GM12878 (cell line): Measurements from ENCODE around the gene GOLGA2. TPM values are rescaled to one million over a fixed set of nuclear protein-coding genes. Genes with fewer than 3 reads are reported as not detected.

ENCODE experiments used
- ATAC-seq: fragments of 200-7000 bp; cut with Tn5 transposase; 3 replicates; pipeline ENCODE4 v1.9.1; 2020; ENCODE audit warnings: mild to moderate bottlenecking, moderate library complexity
- BruUV-seq: library from RNA; stranded (reverse); fragments of 400-500 nt; replicated peaks from 2 replicates; lab custom pipeline; 2021; lab: Mats Ljungman, UMichigan
- CTCF ChIA-PET: fragments of 300-600 bp; sonication (Branson Sonifier 250); formaldehyde crosslinking; extraction: SDS; loops from one replicate; lab custom pipeline; 2021; ENCODE audit warnings: inconsistent platforms; lab: Yijun Ruan, JAX
- POLR2A ChIA-PET: fragments of 350-600 bp; formaldehyde crosslinking; extraction: SDS; loops from one replicate; lab custom pipeline; 2021; ENCODE audit warnings: inconsistent platforms; lab: Charles Lee
- RAD21 ChIA-PET: fragments of 300-600 bp; sonication (Branson Sonifier 250); formaldehyde crosslinking; loops from one replicate; lab custom pipeline; 2023; ENCODE audit warnings: antibody characterized with exemption; ENCODE audit not compliant: unreplicated experiment; lab: Charles Lee
- SMC1A ChIA-PET: fragments of 300-600 bp; sonication (Branson Sonifier 250); formaldehyde crosslinking; loops from one replicate; lab custom pipeline; 2023; ENCODE audit not compliant: unreplicated experiment, uncharacterized antibody; lab: Charles Lee
- DNase-seq: peaks from one replicate; pipeline ENCODE4 v3.0.0-alpha.2; 2011; ENCODE audit warnings: low read depth, low spot score
- FAIRE-seq: peaks from 3 replicates; lab custom pipeline; 2011; peaks lifted over from hg19 to GRCh38; lab: Jason Lieb, UNC
- H2AFZ ChIP-seq: 2 replicates; pipeline ENCODE4 v1.6.0; 2011; ENCODE audit warnings: low read depth, low read length, control low read depth; ENCODE audit not compliant: control insufficient read depth
- H3K27ac ChIP-seq: 2 replicates; pipeline ENCODE4 v1.5.1; 2011; ENCODE audit warnings: control low read depth; ENCODE audit not compliant: control insufficient read depth, insufficient read depth
- H3K27me3 ChIP-seq, 2 experiments: replicated peaks in 1 of 2; 2 replicates each; pipeline versions ENCODE4 v1.6.0 to v1.6.1; 2011; ENCODE audit warnings: low read length in 1 of 2; ENCODE audit not compliant: control insufficient read depth in 2 of 2, insufficient read depth in 2 of 2
- H3K36me3 ChIP-seq, 2 experiments: 2 replicates each; pipeline ENCODE4 v1.5.1; 2011; ENCODE audit warnings: low read length in 1 of 2; ENCODE audit not compliant: control insufficient read depth in 2 of 2, insufficient read depth in 2 of 2
- H3K4me1 ChIP-seq: 2 replicates; pipeline ENCODE4 v1.6.1; 2011; ENCODE audit warnings: mild to moderate bottlenecking, low read length, moderate library complexity, mixed read lengths; ENCODE audit not compliant: control insufficient read depth, insufficient read depth
- H3K4me2 ChIP-seq: 2 replicates; pipeline ENCODE4 v1.6.0; 2011; ENCODE audit warnings: control low read depth; ENCODE audit not compliant: control insufficient read depth, insufficient read depth
- H3K4me3 ChIP-seq: fragments of 200-600 bp; sonication (generic); 2 replicates; pipeline ENCODE4 v1.5.1; 2016
- H3K79me2 ChIP-seq: 2 replicates; pipeline ENCODE4 v1.6.0; 2011; ENCODE audit warnings: low read length; ENCODE audit not compliant: control insufficient read depth, insufficient read depth
- H3K9ac ChIP-seq: 2 replicates; pipeline ENCODE4 v1.8.0; 2011; ENCODE audit warnings: low read length, control low read depth, mixed read lengths; ENCODE audit not compliant: control insufficient read depth, insufficient read depth
- H3K9me3 ChIP-seq: replicated peaks from 3 replicates; pipeline ENCODE4 v1.5.1; 2011; ENCODE audit warnings: mild to moderate bottlenecking, low read length; ENCODE audit not compliant: control insufficient read depth, insufficient read depth
- H4K20me1 ChIP-seq: 2 replicates; pipeline ENCODE4 v1.6.0; 2011; ENCODE audit not compliant: control insufficient read depth, insufficient read depth
- BRCA1 ChIP-seq: IDR thresholded peaks from 2 replicates; pipeline ENCODE4 v1.6.1; 2011; ENCODE audit warnings: low read depth, low read length, improper control_type of control experiment
- CHD2 ChIP-seq: IDR thresholded peaks from 2 replicates; pipeline ENCODE4 v1.6.1; 2011; ENCODE audit warnings: low read depth, low read length, improper control_type of control experiment, borderline replicate concordance
- CREB1 ChIP-seq: IDR thresholded peaks from 2 replicates; pipeline ENCODE4 v1.6.1; 2012; ENCODE audit warnings: low read depth, mild to moderate bottlenecking, inconsistent platforms
- FOS ChIP-seq: IDR thresholded peaks from 3 replicates; pipeline ENCODE4 v1.6.1; 2011; ENCODE audit warnings: borderline replicate concordance; ENCODE audit not compliant: insufficient read length; ENCODE audit errors: extremely low read depth
- FOXM1 ChIP-seq: IDR thresholded peaks from 2 replicates; pipeline ENCODE4 v1.6.1; 2012; ENCODE audit warnings: low read depth, mild to moderate bottlenecking, inconsistent platforms, low read length, moderate library complexity
- GABPA ChIP-seq: IDR thresholded peaks from 2 replicates; pipeline ENCODE4 v1.6.1; 2014; ENCODE audit warnings: antibody characterized with exemption, low read depth, mild to moderate bottlenecking, inconsistent platforms
- HDAC6 ChIP-seq: fragments of 200-600 bp; sonication (generic); IDR thresholded peaks from one replicate; pipeline ENCODE4 v1.8.0; 2017; ENCODE audit warnings: antibody characterized with exemption; ENCODE audit not compliant: unreplicated experiment
- HSF1 ChIP-seq: fragments of 150-350 bp; IDR thresholded peaks from 2 replicates; pipeline ENCODE4 v1.6.1; 2014; ENCODE audit warnings: mild to moderate bottlenecking, low read depth, low read length
- POLR2AphosphoS2 ChIP-seq: IDR thresholded peaks from 2 replicates; pipeline ENCODE4 v1.6.1; 2011; ENCODE audit warnings: low read depth, mild to moderate bottlenecking, low read length, improper control_type of control experiment, moderate library complexity
- POLR2AphosphoS5 ChIP-seq: IDR thresholded peaks from 2 replicates; pipeline ENCODE4 v1.6.1; 2011; ENCODE audit warnings: mild to moderate bottlenecking, low read length, inconsistent platforms
- SIN3A ChIP-seq: IDR thresholded peaks from 2 replicates; pipeline ENCODE4 v1.6.1; 2012; ENCODE audit warnings: low read depth, low read length, improper control_type of control experiment
- SKIL ChIP-seq: fragments of 450-650 bp; IDR thresholded peaks from 2 replicates; pipeline ENCODE4 v1.6.1; 2017; ENCODE audit warnings: mild to moderate bottlenecking, low read depth, inconsistent platforms; ENCODE audit not compliant: poor library complexity, severe bottlenecking
- SMARCA5 ChIP-seq: fragments of 450-650 bp; IDR thresholded peaks from 2 replicates; pipeline ENCODE4 v1.6.1; 2017; ENCODE audit warnings: mild to moderate bottlenecking
- SUZ12 ChIP-seq: fragments of 200-600 bp; sonication (generic); IDR thresholded peaks from one replicate; pipeline ENCODE4 v1.6.1; 2018; ENCODE audit warnings: antibody characterized with exemption, mild to moderate bottlenecking; ENCODE audit not compliant: unreplicated experiment
- TARDBP ChIP-seq: IDR thresholded peaks from 2 replicates; pipeline ENCODE4 v1.6.1; 2016; ENCODE audit warnings: borderline replicate concordance
- YBX1 ChIP-seq: fragments of 450-650 bp; IDR thresholded peaks from 2 replicates; pipeline ENCODE4 v1.6.1; 2016; ENCODE audit warnings: antibody characterized with exemption
- ZZZ3 ChIP-seq: IDR thresholded peaks from 2 replicates; pipeline ENCODE4 v1.6.1; 2011; ENCODE audit warnings: low read depth; ENCODE audit not compliant: control insufficient read depth, insufficient read length
- WGBS: methylation state at CpG from one replicate; pipeline ENCODE4 v1.1.6; 2016; ENCODE audit warnings: low lambda C conversion rate; ENCODE audit not compliant: insufficient replicate concordance, insufficient coverage; ENCODE audit errors: missing lambda C conversion rate; 5-methylcytosine and 5-hydroxymethylcytosine counted together
- in situ Hi-C: fragments of 300-500 bp; cut with MboI; formaldehyde crosslinking; loops from 9 replicates; pipeline ENCODE4 v1.14.3; 2018; ENCODE audit warnings: mixed read lengths
- intact Hi-C: fragments of 100-400 bp; cut with micrococcal nuclease; formaldehyde crosslinking; loops from one replicate; pipeline ENCODE4 v1.14.2; 2022; ENCODE audit not compliant: unreplicated experiment
- polyA plus RNA-seq, 11 experiments: library from polyadenylated mRNA; depleted of rRNA in 4 of 11; unstranded in 6 of 11; stranded (reverse) in 5 of 11; fragments of >200 nt; fragmentation: Nextera tagmentation in 4 of 11; fragmentation: Illumina TruSeq in 1 of 11; extraction: Ambion mirVana in 4 of 11; extraction: Trizol in 1 of 11; gene quantifications; 1 replicate in 1 of 11; 2 replicates in 10 of 11; pipeline versions ENCODE4 v1.2.1 to v1.2.3, GENCODE V29; 2011 to 2016; ENCODE audit warnings: inconsistent platforms in 2 of 11, missing spikeins in 2 of 11, low read depth in 1 of 11
- total RNA-seq, 4 experiments: library from RNA; depleted of rRNA in 3 of 4; stranded (reverse); fragments of >200 nt in 3 of 4; fragmentation: Illumina TruSeq in 1 of 4; extraction: Trizol in 1 of 4; gene quantifications; 2 replicates each; pipeline versions ENCODE4 v1.2.1 to v1.2.3, GENCODE V29; 2013 to 2021

The GOLGA2 gene
- total and polyA plus RNA-seq, 10 of the 15 experiments (the other 5 are each of a cell fraction or from before 2014, with no cell fraction given): 5.9 to 32.6 (median 19.7) TPM

- H3K9me3 ChIP-seq: no peaks in the 10 kb centered on the region
- no peaks in the 10 kb centered on the region for H4K20me1 ChIP-seq
- TF ChIP-seq YBX1: no peak
- TF ChIP-seq SMARCA5: no peak
- no peak for TF ChIP-seq ZZZ3
- TF ChIP-seq FOXM1: no peak
- TF ChIP-seq TARDBP: no peak
- TF ChIP-seq POLR2AphosphoS5: no peak
- H3K9ac ChIP-seq: no peak overlapping the region
- H2AFZ ChIP-seq: no peak overlapping the region
- H3K36me3 ChIP-seq: peaks cover 7 to 9% of the 10 kb centered on the region in 2 experiments
- no peak overlapping the region for H3K4me2 ChIP-seq
- ChIA-PET CTCF (interaction anchor here (0.7 to 2.5 kb wide), 2 partner anchors 9 to 506 kb away, joined by 4 to 9 read pairs; no protein-coding TSS in a partner anchor), SMC1A (no interaction called here), RAD21 (no interaction called here), POLR2A (no interaction called here)
- FAIRE-seq (no peak), DNase-seq (no peak), ATAC-seq (no peak)
- H3K27ac ChIP-seq: no peak overlapping the region
- no peak overlapping the region for H3K4me3 ChIP-seq
- 96% methylated on average over 9 of the region's 9 CpGs for WGBS
- no TSS peak for BruUV-seq
- intact Hi-C loops (no loop called here), in situ Hi-C loops (no loop called here)
- no peaks in the 10 kb centered on the region for H3K79me2 ChIP-seq
- no peaks in the 10 kb centered on the region for H3K4me1 ChIP-seq
- no peaks in the 10 kb centered on the region for H3K27me3 ChIP-seq
Measured at GRCh38 chr9:128259156-128259555, 16.7 kb downstream of the GOLGA2 start.

GRCh38 chr9:128258326-128258725 lies 17.5 kb downstream of the GOLGA2 start:
- Histone ChIP-seq H4K20me1 (no peaks in the 10 kb centered on the region), H3K4me2 (no peak overlapping the region), H3K4me1 (no peaks in the 10 kb centered on the region), H3K27me3 (no peaks in the 10 kb centered on the region), H3K9ac (no peak overlapping the region), H2AFZ (no peak overlapping the region), H3K4me3 (no peak overlapping the region), H3K79me2 (no peaks in the 10 kb centered on the region), H3K9me3 (no peaks in the 10 kb centered on the region), H3K27ac (no peak overlapping the region), H3K36me3 (peaks cover 7 to 9% of the 10 kb centered on the region in 2 experiments)
- in situ Hi-C loops (no loop called here), intact Hi-C loops (no loop called here)
- WGBS: 94% methylated on average over 5 of the region's 6 CpGs
- SMC1A ChIA-PET: no interaction called here
- DNase-seq (no peak), FAIRE-seq (no peak), ATAC-seq (no peak)
- BruUV-seq: no TSS peak
- POLR2A ChIA-PET: no interaction called here
- CTCF ChIA-PET: interaction anchor here (0.7 to 2.5 kb wide), 4 partner anchors 8 to 507 kb away, joined by 3 to 9 read pairs (median 4); no protein-coding TSS in a partner anchor
- RAD21 ChIA-PET: no interaction called here
- no peak for TF ChIP-seq FOS
- TF ChIP-seq HSF1: no peak
- no peak for TF ChIP-seq SUZ12
- TF ChIP-seq CHD2: no peak
- TF ChIP-seq SKIL: no peak
- no peak for TF ChIP-seq HDAC6
- TF ChIP-seq BRCA1: no peak
- TF ChIP-seq SIN3A: no peak
- TF ChIP-seq CREB1: no peak
- no peak for TF ChIP-seq POLR2AphosphoS2
- TF ChIP-seq GABPA: no peak
